GM19099 (cell line): ENCODE data around the gene EXOC2.

Experiments used
- POLR2A ChIP-seq: IDR thresholded peaks from 3 replicates; pipeline ENCODE4 v1.6.1; 2011; ENCODE audit warnings: low read depth; ENCODE audit not compliant: insufficient read length; ENCODE audit errors: extremely low read depth

The EXOC2 gene, protein sequence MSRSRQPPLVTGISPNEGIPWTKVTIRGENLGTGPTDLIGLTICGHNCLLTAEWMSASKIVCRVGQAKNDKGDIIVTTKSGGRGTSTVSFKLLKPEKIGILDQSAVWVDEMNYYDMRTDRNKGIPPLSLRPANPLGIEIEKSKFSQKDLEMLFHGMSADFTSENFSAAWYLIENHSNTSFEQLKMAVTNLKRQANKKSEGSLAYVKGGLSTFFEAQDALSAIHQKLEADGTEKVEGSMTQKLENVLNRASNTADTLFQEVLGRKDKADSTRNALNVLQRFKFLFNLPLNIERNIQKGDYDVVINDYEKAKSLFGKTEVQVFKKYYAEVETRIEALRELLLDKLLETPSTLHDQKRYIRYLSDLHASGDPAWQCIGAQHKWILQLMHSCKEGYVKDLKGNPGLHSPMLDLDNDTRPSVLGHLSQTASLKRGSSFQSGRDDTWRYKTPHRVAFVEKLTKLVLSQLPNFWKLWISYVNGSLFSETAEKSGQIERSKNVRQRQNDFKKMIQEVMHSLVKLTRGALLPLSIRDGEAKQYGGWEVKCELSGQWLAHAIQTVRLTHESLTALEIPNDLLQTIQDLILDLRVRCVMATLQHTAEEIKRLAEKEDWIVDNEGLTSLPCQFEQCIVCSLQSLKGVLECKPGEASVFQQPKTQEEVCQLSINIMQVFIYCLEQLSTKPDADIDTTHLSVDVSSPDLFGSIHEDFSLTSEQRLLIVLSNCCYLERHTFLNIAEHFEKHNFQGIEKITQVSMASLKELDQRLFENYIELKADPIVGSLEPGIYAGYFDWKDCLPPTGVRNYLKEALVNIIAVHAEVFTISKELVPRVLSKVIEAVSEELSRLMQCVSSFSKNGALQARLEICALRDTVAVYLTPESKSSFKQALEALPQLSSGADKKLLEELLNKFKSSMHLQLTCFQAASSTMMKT

DNA sequence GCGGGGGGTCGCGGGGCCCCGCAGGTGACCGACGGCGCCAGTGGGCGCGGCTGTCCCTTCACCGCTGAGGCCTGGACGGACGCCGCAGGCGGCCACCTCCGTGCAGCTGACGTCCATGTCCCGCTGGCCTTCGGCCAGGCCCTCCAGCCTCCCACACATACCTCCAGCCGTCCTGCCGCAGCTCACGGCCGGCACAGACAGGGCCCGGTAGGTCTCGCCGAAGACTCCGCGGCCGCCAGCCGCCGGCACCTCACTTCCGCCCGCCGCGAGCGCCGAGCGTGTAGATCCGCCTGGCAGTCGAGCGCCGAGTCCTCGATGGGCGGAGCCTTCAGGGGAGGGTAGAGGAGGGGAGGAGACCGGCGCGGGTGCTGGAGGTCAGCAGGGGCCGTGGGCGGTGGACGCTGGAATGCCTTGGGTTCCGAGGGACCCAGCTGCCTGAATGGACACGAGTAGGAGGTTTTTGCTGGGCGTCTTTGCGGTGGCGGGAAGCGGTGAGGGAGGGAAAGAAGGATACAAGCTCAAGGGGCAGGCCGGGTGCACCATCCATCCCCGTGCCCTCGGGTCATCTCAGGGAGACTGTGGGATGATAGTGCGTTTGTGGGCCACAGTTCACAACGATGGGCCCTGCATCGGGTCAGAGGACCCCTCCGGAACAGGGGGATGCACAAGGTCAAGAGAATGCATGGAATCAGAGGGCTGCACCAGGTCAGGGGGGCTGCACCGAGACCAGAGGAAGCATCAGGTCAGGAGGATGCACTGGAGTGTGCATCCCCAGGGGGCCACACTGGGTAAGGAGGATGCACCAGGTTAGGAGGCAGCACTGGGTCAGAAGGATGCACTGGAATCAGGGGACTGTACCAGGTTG is at the start of gene EXOC2:
TSS of gene EXOC2 (minus strand) at position 282 of the 865 bp plus-strand sequence. CDS start 55,321 bp downstream, outside the sequence.
- TF ChIP-seq POLR2A: peak; percentile 80

DNA sequence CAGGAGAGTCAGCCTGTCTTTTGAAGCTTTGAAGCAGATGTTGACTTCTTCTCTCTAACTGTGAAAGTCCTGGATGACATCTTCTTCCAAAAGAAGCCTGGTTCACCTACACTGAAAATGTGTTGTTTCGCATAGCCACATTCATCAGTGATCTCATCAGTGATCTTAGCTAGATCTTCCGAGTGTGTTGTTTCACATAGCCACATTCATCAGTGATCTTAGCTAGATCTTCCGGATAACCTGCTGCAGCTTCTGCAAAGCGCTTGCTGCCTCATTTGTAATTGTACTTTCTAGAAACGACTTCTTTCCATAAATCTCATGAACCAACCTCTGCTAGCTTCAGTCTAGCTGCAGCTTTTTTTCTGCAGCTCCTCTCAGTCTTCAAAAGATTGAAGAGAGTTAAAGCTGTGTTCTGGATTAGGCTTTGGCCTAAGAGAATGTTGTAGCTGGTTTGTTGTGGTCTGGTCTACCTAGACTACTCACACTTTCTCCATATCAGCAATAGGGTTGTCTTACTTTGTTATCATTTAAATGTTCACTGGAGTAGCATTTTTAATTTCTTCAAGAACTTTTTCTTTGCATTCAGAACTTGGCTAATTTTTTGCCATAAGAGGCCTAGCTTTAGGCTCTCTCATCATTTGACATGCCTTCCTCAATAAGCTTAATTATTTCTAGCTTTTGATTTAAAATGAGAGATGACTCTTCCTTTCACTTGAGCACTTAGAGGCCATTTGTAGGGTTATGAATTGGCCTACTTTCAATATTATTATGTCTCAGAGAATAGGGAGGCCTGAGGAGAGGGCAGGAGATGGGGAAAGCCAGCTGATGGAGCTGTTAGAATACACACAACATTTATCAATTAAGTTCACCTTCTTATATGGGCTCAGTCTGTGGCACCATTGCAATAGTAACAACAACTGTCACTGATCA is 48.7 kb upstream of the EXOC2 start:
- no peak for TF ChIP-seq POLR2A

DNA sequence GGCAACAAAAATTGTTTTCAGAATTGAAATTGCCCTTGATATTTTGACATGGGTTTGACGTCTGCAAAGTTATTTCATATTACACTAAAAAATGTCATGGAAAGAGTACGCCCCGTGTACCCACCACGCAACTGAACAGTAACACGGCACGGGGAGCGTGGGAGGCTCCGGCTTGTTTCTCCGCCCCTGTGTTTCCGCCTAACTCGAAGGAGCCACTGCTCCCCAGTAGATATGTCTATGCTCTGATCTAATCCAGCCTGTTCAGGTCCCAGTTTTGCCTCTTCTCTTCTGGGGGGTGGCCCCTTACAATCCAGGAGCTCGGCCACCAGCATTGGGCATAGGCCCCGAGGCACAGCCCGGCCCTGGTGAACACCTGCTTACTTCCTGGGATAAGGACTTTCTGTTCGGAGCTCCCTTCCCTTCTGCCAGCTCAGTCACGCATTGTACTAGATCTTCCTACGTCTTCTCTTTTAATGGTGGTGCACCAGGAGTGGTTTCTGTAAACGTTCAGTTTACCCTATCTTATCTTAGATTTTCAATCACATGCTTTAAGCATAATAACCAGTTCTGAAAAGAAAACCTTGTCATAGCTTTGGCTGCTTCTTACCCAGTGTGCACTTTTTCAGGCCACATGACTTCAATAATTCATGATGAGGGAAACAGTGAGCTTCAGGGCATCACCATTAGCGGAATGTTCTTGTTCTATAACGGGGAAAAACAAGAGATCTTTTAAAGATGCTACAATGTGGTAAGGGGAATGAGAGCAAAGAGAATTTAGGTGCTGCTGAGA is 43.9 kb upstream of the EXOC2 start:
- no peak for TF ChIP-seq POLR2A

DNA sequence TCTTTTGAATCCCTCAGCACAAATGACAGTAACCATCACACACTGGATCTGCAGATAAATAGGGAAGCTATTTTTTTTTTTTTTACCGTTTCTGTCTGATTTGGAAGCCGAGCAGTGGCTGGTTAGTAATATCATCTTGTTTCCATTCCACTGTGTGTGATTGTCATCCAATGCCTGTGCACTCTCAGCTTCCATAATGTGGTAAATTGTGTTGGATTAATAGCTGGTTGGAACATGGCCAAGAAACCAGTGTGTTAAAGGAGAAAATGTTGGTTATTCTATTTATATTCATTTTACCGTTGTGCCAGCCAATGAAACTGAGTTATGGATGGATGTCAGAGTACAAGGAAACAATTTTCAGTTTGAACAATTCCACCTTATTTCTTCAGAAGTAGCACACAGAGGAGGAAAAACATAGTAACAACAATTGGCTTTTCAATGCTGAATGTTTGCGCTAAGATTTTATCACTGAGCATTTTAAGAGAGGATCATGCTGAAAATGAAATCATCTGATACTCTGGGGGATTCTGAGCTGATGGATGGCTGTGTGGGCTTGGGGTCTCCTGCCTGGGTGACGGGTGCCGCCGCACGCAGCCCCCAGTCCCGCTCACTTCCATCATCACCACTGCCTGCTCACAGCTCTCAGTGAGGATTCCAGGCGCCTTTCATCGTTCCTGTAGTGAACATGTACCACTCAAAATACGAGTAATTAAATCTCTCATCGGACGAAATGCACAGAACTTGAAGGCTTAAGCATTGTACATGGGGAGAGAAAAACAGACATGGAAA is 40.7 kb upstream of the EXOC2 start:
- no peak for TF ChIP-seq POLR2A

DNA sequence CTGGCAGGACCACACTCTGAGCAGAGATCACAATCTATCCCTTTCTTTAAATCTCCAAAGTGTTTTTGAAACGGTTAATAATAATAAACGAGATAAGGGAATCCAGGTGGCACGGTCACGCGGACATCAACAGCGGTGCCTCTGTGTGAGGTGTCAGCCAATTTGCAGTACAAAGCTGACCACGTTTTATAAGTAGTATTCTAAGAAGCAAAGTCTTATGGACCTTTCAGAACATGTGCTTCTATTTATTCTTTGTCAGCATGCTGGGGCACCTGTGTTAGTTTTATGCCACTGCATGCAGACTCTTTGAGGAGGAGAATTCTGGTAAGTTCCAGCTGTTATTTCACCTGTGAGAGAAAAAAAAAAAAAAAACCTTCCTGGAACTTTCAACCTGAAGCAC is 39.0 kb upstream of the EXOC2 start:
- no peak for TF ChIP-seq POLR2A

DNA sequence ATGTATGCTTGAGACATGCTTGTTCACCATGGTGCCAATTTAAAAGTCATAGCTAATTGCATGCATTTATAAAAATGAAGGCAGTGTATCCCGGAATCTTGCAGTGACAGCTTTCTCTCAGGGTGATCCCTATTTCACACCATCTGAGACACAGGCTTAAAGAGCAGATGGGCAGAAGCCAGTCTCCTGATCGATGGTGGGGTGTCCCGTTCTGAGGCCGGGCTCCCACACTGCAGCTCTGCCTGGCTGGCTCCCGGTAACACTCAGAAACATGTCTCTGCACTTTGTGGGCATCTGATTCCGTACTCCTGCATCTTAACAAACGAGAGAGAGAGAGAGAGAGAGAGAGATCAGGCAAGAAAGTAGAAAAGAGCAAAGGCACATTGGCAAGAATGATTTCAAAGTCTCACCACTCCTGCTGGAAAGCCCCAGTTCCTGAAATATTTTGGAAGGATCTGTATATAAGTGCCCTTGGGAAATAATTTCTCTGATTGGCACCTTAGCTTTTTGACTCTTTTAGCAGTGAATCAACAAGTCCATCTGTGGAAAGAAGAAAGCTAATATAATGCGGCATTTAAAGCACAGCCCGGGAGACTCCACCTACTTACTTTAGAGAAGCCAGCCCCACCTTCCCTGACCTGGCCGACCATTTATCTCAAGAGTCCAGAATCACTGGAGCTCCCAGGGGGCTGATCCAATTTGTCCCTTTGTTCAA is 36.8 kb upstream of the EXOC2 start:
- TF ChIP-seq POLR2A: no peak

DNA sequence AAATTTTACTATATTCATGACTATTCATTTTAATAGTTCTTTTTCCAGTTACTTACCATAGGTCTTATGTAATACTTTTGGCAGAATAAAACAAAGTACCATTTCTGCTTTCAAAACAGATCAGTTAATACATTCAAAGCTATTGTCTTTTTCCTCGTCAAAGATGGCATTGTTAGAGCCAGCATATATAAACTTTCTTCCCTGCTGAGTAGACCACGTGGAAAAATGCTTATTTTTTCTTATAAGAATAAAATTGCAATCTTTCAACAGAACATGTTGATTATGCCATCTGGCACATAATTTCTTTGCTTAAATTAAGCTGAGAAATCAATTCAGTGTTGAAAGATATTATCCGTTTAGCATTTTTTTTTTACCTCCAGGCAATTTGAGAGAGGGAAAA is 34.9 kb upstream of the EXOC2 start:
- TF ChIP-seq POLR2A: no peak

DNA sequence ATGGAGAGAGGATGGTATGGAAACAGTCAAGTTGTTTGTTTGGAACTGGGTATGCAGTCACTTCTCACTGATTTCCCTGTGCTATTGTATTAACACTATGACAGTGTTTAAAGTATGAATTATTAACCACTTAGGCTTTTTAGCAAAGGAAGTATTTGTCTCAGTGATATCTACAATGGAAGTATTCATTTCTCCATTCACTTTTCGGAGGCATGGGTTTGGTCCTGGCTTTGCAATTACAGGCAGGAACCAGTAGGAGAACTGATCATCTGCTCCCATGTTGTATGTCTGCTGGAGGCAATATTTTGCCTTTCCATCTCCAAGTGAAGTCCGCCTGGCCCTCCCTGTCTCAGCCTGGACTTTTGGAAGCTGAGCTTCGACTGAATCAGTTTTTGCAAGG is 30.6 kb upstream of the EXOC2 start:
- no peak for TF ChIP-seq POLR2A

DNA sequence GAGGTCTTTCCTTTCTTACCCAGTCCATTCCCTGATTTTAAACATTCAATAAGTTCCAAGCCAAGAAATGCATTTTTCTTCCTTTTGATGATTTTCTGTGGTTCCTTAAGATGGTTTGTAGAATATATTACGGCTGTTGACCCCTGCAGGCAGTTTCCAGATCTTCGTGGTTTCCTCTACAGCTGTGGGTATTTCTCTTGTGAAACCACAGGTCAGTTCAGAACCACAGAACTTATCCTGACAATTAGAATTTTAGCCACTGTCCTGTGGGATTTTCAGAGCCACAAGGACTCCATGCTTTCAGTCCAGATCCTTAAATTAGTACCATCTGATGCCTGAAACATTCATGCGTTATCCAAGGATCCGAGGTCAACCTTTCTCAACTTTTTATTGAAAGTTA is 29.7 kb upstream of the EXOC2 start:
- TF ChIP-seq POLR2A: no peak

DNA sequence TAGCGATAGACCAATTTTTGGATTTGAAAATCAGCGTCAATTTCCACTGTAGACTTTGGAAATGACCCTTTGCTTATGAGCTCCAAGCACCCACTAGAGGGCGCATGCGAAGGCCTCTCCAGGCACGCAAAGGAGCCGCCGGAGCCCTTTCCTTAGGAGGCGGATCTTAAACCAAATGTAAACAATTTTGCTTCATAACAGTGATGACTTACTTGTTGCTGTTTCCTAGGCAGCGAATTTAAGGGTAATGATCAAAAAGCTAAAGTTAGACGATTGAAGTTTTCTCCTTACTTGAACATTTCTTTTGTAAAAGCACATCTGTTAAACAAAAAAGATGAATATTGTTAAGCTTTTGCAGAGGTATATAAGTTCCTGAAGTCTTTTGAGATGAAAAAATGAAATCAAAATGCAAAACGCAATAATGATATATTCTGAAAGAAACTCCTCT is 29.2 kb upstream of the EXOC2 start:
- no peak for TF ChIP-seq POLR2A

DNA sequence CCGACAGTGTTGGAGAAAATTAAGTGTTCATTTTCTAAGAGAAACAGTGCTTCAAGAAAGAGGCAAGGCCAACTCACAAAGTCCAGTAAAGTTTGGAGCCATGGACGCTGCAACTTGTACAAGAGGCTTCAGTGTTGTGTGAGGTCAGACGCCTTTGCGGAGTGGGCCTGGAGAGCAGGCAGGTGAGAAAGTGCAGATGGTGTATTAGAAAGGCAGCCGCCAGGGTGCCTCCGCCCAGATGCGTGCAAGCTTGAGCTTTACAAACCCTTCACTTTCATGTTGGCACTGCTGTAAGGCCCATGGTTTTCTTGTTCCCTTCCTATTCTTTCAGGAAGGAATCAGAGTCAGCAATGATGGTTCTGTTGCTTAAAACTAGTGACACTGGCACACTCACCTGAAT is 25.4 kb upstream of the EXOC2 start:
- no peak for TF ChIP-seq POLR2A

DNA sequence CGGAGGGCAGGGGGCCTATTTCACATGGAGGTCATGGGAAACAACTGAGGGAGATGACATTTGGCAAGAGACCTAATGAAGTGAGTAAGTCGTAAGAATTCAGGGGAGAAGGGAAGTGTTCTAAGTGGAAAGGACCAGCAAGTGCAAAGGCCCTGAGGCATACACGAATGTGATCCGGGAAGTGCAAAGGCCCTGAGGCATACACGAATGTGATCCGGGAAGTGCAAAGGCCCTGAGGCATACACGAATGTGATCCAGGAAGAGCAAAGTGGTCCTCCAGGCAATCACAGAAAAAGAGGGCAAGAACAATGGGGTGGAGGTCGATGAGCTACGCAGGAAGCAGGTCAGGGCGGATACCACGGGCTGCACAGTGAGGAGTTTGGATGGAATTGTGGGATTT is 24.2 kb upstream of the EXOC2 start:
- no peak for TF ChIP-seq POLR2A
